Measurements from ENCODE around the gene KRTAP10-10.
"Not testable (repeated sequence)": the region's sequence is repeated elsewhere in the genome, so short reads cannot be mapped to it uniquely, and the experiment has no call there.

KRTAP10-10 gene

GRCh38 chr21:44637018-44637850 lies at the start of gene KRTAP10-10:
Gene KRTAP10-10 (plus strand): TSS chr21:44637356. CDS start chr21:44637418, 62 bp downstream.
- no peak within 1 kb of the TSS for H3K4me3 ChIP-seq (ENCODE audit: insufficient read length, low read depth)

GRCh38 chr21:44589094-44589493 lies 48.1 kb upstream of the KRTAP10-10 start:
- DNase-seq (ENCODE audit: low read depth, low spot score) = no peak
- H3K9me3 ChIP-seq (ENCODE audit: insufficient read depth, low read length) = no peaks in the 10 kb centered on the region
- no peak overlapping the region for H3K9ac ChIP-seq (ENCODE audit: insufficient read length, low read depth)
- no peak overlapping the region for H3K4me3 ChIP-seq (ENCODE audit: insufficient read length, low read depth)
- peaks cover 11% of the 10 kb centered on the region for H3K4me1 ChIP-seq (ENCODE audit: insufficient read depth, insufficient read length)
- no peaks in the 10 kb centered on the region for H3K27me3 ChIP-seq (ENCODE audit: insufficient read depth, insufficient read length)
- H3K36me3 ChIP-seq (ENCODE audit: insufficient read depth, insufficient read length, low read length) = no peaks in the 10 kb centered on the region
- TF ChIP-seq YY1 (IDR thresholded peaks at IDR 0.05; ENCODE audit: insufficient read depth, insufficient read length) (no peak), SUZ12 (IDR thresholded peaks at IDR 0.05; ENCODE audit: extremely low read depth, insufficient read depth, insufficient read length) (no peak)

More at GRCh38 chr21:44637018-44637850, at the start of gene KRTAP10-10:
- Histone ChIP-seq H3K27me3 (ENCODE audit: insufficient read depth, insufficient read length) (no peaks in the 10 kb centered on the region), H3K4me1 (ENCODE audit: insufficient read depth, insufficient read length) (peaks cover 4% of the 10 kb centered on the region), H3K9ac (ENCODE audit: insufficient read length, low read depth) (no peak within 1 kb of the TSS), H3K36me3 (ENCODE audit: insufficient read depth, insufficient read length, low read length) (no peaks in the 10 kb centered on the region), H3K9me3 (ENCODE audit: insufficient read depth, low read length) (peaks cover 18% of the 10 kb centered on the region)
- DNase-seq (ENCODE audit: low read depth, low spot score) = no peak
- no peak for TF ChIP-seq YY1 (IDR thresholded peaks at IDR 0.05; ENCODE audit: insufficient read depth, insufficient read length)
- TF ChIP-seq ZNF274 (IDR thresholded peaks at IDR 0.05; ENCODE audit: low read depth, low read length) = no peak
- TF ChIP-seq SUZ12 (IDR thresholded peaks at IDR 0.05; ENCODE audit: extremely low read depth, insufficient read depth, insufficient read length) = no peak

GRCh38 chr21:44589586-44590305 lies 47.4 kb upstream of the KRTAP10-10 start:
- Histone ChIP-seq H3K4me1 (ENCODE audit: insufficient read depth, insufficient read length) (peaks cover 11% of the 10 kb centered on the region), H3K4me3 (ENCODE audit: insufficient read length, low read depth) (no peak overlapping the region), H3K36me3 (ENCODE audit: insufficient read depth, insufficient read length, low read length) (no peaks in the 10 kb centered on the region), H3K9me3 (ENCODE audit: insufficient read depth, low read length) (no peaks in the 10 kb centered on the region), H3K9ac (ENCODE audit: insufficient read length, low read depth) (peak overlapping the region; percentile 16), H3K27me3 (ENCODE audit: insufficient read depth, insufficient read length) (no peaks in the 10 kb centered on the region)
- DNase-seq (ENCODE audit: low read depth, low spot score) = no peak
- no peak for TF ChIP-seq SUZ12 (IDR thresholded peaks at IDR 0.05; ENCODE audit: extremely low read depth, insufficient read depth, insufficient read length)
- no peak for TF ChIP-seq ZNF274 (IDR thresholded peaks at IDR 0.05; ENCODE audit: low read depth, low read length)
- no peak for TF ChIP-seq YY1 (IDR thresholded peaks at IDR 0.05; ENCODE audit: insufficient read depth, insufficient read length)

- H3K36me3 ChIP-seq (ENCODE audit: insufficient read depth, insufficient read length, low read length) = no peaks in the 10 kb centered on the region
- no peak for DNase-seq (ENCODE audit: low read depth, low spot score)
- peak overlapping the region; percentile 16 for H3K9ac ChIP-seq (ENCODE audit: insufficient read length, low read depth)
- H3K4me1 ChIP-seq (ENCODE audit: insufficient read depth, insufficient read length) = peaks cover 11% of the 10 kb centered on the region
- no peaks in the 10 kb centered on the region for H3K27me3 ChIP-seq (ENCODE audit: insufficient read depth, insufficient read length)
- TF ChIP-seq SUZ12 (IDR thresholded peaks at IDR 0.05; ENCODE audit: extremely low read depth, insufficient read depth, insufficient read length) = no peak
- TF ChIP-seq YY1 (IDR thresholded peaks at IDR 0.05; ENCODE audit: insufficient read depth, insufficient read length) = no peak
- TF ChIP-seq ZNF274 (IDR thresholded peaks at IDR 0.05; ENCODE audit: low read depth, low read length) = no peak
- H3K4me3 ChIP-seq (ENCODE audit: insufficient read length, low read depth) = no peak overlapping the region
- H3K9me3 ChIP-seq (ENCODE audit: insufficient read depth, low read length) = no peaks in the 10 kb centered on the region
These were observed 46.8 kb upstream of the KRTAP10-10 start for GRCh38 chr21:44590311-44590721.

GRCh38 chr21:44590897-44591800 lies 46.0 kb upstream of the KRTAP10-10 start:
- H3K9me3 ChIP-seq (ENCODE audit: insufficient read depth, low read length); H3K27me3 ChIP-seq (ENCODE audit: insufficient read depth, insufficient read length); H3K36me3 ChIP-seq (ENCODE audit: insufficient read depth, insufficient read length, low read length); H3K9ac ChIP-seq (ENCODE audit: insufficient read length, low read depth); H3K4me3 ChIP-seq (ENCODE audit: insufficient read length, low read depth); DNase-seq (ENCODE audit: low read depth, low spot score): not testable (repeated sequence)
- H3K4me1 ChIP-seq (ENCODE audit: insufficient read depth, insufficient read length) = peaks cover 11% of the 10 kb centered on the region

GRCh38 chr21:44591801-44592130 lies 45.4 kb upstream of the KRTAP10-10 start:
- H3K9me3 ChIP-seq (ENCODE audit: insufficient read depth, low read length); DNase-seq (ENCODE audit: low read depth, low spot score); H3K9ac ChIP-seq (ENCODE audit: insufficient read length, low read depth); H3K4me3 ChIP-seq (ENCODE audit: insufficient read length, low read depth); H3K27me3 ChIP-seq (ENCODE audit: insufficient read depth, insufficient read length); H3K36me3 ChIP-seq (ENCODE audit: insufficient read depth, insufficient read length, low read length): not testable (repeated sequence)
- peaks cover 11% of the 10 kb centered on the region for H3K4me1 ChIP-seq (ENCODE audit: insufficient read depth, insufficient read length)

Data from NT2/D1 (cell line).